GM18507 (cell line): ENCODE data around the gene DUSP28.
A peak's percentile ranks its signal among the peaks of the same experiment; 100 is the strongest.
"Not testable (repeated sequence)": the region's sequence is repeated elsewhere in the genome, so short reads cannot be mapped to it uniquely, and the experiment has no call there.

ENCODE experiments used
- DNase-seq: peaks from one replicate; pipeline ENCODE4 v3.0.0; 2011; ENCODE audit warnings: low read depth; ENCODE audit not compliant: insufficient read length; ENCODE audit errors: extremely low spot score
- FAIRE-seq: peaks from 2 replicates; lab custom pipeline; 2011; peaks lifted over from hg19 to GRCh38; lab: Jason Lieb, UNC

DUSP28 gene

DNA sequence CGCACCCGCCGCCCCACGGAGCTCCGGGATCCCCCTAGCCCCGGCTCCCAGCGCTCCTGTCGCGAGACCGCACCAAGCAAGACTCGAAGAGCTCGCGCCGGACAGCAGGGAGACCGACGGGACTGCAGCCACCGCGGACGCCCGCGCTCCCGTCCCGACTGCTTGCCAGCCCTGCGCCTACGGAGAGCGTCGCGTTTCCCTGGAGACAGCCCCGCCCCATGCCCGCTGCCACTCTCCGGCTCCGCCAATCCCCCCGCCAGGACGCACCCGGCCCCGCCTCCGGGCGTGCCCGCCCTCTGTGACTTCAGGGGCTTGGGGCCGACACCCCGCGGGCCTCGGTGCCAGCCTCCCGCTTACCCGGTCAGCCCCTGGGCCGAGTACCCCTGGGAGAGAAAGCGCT is 2.3 kb upstream of the DUSP28 start, which contains the start of gene ANKMY1:
Gene ANKMY1, minus strand, starts transcription at position 181 of the 400 bp plus-strand sequence. CDS start 653 bp downstream, outside the sequence.
- DNase-seq: no peak
- FAIRE-seq: no peak

DNA sequence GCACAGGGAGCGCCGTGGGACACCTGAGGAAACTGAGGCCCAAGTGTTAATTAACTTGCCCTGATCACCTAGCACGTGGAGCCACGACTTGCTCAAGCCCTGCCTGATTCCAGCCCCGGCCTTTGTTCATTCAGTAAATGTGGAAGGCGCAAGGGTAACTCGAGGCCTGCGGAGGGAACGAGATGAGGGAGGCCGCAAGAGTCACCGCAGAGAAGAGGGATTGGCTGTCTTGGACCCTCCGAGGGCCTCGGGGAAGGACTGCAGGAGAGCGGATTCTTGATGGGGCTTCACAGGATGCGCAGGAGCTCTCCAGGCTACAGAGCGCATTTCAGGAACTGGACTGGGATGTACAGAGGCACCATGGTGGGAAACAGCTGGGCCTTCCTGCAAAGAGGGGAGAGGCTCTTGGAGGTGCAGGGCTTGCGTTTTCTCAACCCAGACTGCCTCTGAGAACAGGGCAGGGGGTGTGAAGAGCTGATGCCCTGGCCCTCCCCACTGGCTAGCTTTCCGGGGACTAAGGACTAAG is 1.9 kb upstream of the DUSP28 start:
- DNase-seq: no peak
- no peak for FAIRE-seq

DNA sequence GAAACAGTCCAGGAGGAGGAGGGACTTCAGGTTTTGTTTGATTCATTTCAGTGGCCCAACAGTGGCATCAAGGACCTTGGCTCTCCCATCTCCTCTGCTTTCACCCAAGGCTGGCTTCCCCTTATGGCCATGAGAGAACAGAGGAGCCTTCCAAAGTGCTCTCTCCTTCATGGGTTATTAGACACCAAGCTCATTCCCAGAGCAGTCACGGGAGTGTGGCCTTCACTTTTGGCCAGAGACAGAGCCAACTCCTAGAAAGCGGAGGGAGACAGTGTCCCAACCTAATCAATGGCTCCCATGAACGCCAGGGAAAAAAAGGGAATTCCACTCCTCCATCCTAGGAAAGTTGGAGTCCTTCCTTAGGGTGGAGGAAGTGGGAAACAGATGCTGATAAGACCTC is 871 bp upstream of the DUSP28 start:
- DNase-seq (no peak), FAIRE-seq (no peak)

DNA sequence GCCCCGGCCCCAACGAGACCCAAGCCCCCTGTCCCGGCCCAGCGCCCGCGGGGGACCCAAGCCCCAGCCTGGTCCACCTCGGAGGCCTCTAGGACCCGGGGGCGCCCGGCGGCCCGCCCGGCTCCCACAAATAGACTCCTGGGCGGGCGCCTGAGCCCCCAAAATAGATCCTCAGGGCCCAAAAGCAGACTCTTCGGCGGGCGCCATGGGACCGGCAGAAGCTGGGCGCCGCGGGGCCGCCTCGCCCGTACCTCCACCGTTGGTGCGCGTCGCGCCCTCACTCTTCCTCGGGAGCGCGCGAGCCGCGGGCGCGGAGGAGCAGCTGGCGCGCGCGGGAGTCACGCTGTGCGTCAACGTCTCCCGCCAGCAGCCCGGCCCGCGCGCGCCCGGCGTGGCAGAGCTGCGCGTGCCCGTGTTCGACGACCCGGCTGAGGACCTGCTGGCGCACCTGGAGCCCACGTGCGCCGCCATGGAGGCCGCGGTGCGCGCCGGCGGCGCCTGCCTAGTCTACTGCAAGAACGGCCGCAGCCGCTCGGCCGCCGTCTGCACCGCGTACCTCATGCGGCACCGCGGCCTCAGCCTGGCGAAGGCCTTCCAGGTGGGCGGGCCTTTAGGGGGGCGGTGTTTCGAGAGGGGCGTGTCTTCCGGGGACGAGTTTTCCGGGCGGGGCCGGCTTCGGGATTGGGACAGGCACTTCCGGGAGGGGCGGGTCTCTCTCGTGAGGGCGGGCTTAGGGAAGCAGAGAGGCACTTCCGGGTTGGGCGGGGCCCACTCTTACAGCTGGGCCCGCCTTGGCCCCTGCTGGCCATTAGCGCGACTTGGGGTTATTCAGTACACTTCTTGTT is 545 bp downstream of the DUSP28 start:
- peak; percentile 79 for DNase-seq
- FAIRE-seq: peak; percentile 90

DNA sequence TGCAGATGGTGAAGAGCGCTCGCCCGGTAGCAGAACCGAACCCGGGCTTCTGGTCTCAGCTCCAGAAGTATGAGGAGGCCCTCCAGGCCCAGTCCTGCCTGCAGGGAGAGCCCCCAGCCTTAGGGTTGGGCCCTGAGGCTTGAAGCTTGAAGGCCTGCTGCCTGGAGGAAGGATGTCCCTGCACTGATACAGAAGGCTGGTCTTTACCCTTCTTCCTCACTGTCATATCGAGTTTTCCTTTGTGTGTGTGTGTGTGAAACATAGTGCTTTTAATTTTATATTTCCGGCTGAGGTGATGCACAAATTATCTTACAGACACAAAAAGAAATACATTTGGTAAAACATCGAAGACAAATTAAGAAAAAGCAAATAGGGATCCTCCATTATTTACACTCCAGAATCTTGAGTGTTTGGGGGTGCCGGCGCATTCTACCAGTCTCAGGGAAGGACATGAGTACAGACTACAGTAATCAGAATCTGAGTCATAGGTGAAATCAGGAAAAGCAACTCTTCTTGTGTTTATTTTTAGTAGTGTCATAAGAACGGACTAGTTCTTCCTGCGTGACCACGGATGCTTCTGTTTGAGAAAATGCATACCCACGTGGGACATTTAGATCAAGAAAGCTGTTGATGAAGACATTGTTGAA is 1.3 kb downstream of the DUSP28 start:
- no peak for DNase-seq
- peak; percentile 52 for FAIRE-seq

DNA sequence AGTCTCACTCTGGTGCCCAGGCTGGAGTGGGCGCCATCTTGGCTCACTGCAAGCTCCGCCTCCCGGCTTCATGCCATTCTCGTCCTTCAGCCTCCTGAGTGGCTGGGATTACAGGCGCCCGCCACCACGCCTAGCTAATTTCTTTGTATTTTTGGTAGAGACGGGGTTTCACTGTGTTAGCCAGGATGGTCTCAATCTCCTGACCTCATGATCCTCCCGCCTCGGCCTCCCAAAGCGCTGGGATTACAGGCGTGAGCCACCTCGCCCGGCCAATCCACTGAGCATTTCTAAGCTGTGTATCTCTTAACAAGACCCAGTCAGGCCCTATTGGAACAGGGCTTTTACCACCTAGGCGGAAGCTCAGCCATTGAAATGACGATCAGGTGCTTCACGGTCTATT is 3.1 kb downstream of the DUSP28 start:
- not testable (repeated sequence) for DNase-seq, FAIRE-seq

DNA sequence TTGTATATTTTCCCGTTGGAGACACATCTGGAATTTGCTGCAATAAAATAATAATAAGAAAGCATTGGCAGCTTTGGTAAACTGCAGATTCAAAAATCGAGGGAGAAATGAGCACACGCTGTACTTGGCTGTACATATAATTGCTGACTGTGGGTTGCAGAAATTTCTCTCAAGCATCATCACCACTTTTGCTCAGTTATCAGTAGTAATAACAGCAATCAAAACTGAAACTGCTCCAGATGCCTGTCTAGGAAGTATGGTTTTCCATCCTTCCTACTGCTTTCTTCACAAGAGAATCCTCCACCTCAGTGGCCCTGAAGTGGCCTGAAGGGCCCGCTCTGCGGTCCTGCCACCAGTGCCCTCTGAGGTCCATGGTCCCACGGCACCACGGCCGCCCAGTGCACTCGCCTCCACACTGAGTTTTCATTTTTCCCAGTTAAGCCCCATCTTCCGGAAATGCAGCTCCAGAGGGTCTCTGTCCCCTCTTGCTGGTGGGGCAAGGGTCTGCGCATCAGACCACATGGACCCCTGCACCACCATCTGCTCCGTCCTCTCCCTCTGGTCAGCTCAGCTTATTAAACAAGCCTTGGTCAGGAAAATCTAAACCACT is 3.9 kb downstream of the DUSP28 start:
- DNase-seq (no peak), FAIRE-seq (no peak)

DNA sequence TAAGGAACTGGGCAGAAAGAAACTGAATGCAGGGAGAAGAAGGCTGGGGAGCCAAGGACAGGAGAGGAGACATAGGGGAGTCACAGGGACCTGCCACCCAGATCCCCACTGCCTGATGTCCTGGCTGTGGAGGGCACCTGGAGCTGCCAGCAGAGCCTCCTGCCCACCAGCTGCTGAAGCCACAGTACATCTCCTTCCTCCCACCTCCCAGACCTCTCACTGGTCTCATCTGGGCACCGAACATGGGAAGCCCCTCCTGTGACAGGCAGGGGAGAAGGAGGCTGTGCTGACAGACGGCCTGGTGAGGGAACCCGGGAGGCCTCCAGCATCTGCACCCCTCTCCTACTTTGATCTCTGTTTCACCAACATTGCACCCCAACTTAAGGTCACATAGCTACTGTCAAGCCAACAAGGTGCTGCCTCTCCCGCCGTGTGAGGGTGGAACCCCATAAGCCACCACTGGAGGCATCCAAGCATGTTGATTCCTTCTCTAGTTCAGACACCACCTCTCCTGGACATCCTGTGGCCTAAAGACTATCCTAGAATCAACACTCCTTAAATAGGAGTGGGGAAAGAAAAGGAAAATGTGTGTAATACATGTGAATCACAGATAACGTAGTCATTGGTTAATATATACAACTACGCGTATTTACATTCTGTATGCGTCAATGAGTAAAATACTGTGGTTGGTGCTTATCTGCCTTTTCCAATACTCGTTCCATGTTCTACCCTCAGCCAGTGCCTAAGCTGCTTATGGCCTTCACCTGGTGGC is 4.6 kb downstream of the DUSP28 start:
- DNase-seq: no peak
- no peak for FAIRE-seq

DNA sequence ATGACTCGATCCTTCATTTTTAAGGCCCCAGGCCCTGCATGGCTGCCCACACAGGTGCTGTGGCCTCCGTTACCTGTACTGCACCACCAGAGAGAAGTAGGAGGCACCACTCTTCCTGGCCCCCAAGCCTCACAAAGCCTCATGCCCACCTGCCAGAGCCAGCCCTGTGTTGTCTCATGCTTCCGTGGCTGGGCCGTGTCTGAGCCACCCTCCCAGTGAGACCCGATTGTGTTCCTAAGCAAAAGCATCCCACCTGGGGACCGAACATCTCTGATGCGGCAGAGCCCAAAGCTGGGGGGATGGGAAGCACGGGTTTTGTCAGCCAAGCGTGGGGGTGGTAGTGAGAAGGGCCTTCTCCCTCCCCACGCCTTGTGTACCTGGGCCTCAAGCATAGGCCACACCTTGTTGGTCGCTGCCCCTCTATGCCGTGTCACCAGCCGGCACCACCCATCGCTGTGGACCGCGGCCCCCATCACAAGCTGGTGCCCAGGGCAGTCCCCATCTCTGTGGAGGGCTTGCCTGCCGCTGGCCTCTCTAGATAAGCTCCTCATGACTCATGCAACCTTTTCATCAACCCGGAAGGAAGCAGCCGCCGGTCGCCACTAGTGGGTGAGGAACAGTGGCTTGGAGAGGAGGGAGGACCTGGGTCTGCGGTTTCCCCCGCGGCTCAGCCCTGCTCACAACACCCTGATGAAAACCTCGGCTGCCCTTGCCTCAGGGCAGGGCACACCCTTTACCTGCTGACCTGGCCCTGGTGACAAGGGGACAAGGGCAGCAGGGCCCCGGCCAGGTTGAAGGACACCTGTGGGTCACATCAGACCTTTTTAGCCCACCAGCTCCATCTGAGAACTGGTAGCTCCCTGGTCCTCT is 5.4 kb downstream of the DUSP28 start:
- DNase-seq: no peak
- peak; percentile 95 for FAIRE-seq

DNA sequence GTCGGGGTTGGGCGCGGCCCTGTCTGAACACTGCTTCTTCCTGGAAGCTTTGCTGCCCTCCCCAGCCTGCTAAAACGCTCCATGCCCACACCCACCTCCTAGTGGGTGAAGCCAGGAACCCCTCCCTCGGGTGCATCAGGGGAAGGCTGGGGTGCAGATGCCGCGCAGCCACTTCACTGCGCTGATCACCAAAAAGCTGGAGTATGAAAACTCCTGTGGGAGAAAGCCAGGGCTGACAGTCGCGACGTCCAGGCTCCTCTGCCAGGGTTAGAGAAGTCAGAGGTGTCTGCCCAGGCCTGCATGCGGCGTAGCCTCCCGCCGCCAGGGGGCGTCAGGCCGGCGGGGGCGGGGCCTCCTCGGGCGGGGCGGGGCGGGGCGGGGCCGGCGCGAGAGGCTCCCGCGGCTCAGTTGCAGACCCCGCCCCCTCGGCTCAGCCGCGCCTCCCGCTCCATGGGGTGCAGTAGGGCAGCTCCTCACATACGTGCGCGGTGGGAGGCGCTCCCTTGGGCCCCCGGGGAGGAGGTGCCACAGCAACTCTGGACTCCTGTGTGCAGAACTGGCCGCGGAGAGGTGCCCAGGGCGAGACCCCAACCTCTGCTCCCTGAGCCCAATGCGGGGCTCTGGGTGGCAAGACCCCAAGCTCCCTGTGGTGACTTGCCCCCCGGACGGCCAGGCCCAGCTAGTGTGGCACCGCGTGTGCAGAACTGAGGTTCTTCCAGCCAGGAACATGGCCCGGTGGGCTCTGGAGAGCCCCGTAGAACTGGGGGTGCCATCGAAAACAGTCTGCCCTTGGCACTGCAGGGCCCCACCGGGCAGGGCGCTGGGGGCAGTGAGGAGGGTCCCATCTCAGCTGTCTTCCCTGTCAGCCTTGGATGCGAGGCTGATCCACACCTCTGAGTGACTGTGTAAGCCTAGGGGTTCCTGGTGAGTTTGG is 6.3 kb downstream of the DUSP28 start:
- FAIRE-seq (peak; percentile 81), DNase-seq (peak; percentile 64)

DNA sequence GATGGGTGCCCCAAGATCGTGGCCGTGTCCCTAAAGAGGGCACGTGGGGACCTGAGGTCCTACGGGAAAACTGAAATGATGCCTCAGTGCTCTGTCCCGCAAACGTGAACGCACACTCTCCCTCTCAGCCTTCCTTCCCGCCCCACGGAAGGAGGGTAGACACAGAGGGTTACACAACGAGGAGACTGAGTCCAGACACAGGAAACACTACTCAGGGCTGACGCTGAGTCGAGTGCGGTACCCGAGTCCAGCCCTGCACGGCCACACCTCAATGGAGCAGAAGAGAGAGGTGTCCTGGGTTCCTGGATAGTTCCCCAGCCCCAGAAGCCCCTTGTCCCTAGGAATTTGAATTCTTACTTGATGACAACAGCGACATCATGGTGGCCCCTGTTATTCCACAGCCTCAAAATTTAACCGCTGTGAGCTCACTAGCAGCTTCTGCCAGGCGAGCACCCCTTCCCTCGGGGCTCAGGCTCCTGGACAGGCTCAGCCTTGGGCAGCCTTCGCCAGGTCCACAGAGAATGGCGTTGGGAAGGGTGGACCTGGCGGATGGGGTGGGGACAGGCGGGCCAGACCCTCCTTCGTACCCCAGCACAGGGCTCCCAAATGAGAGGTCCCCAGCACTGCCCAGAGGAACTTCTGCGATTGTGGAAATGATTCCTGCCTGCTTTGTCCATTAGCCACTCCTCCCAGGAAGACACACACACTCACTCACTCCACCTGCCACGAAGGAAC is 7.1 kb downstream of the DUSP28 start:
- FAIRE-seq: no peak
- DNase-seq: no peak

DNA sequence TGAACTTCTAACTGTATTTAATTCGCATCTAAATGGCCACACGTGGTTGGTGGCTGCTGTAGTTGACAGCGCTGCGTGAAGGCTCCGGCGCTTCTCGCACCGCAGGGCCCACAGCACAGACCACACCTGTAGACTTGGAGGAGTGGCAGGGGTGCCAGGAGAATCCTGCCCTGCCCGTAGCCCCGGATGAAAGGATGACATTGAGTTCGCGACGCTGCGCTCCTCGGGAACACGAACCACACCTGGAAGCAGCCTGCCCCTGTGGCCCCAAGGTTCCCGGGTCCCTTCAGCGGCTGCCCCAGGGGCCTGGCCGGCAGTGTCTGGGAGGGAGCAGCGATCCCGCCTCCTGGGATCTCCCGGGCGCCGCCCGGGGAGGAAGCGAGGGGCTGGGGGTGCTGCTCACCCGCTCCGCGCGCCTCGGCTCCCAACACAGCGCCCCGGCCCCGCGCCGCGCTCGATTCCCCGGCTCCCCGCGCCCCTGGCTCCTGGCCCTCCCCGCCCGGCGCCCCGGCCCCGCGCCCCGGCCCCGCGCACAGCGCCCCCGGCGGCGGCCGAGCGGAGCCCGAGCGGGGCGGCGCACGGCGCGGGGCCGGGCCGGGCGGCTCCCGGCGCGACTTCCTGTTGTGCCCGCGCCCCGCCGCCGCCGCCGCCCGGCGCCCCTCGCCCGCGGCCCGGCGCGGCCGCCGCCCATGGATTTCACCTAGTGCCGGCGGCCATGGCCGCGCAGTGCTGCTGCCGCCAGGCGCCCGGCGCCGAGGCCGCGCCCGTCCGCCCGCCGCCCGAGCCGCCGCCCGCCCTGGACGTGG is 7.9 kb downstream of the DUSP28 start, which contains the start of gene RNPEPL1:
Gene RNPEPL1, plus strand, starts transcription at position 613 of the 806 bp plus-strand sequence. Its CDS starts 103 bp downstream, at position 716.
- no peak for DNase-seq
- peak; percentile 21 for FAIRE-seq

DNA sequence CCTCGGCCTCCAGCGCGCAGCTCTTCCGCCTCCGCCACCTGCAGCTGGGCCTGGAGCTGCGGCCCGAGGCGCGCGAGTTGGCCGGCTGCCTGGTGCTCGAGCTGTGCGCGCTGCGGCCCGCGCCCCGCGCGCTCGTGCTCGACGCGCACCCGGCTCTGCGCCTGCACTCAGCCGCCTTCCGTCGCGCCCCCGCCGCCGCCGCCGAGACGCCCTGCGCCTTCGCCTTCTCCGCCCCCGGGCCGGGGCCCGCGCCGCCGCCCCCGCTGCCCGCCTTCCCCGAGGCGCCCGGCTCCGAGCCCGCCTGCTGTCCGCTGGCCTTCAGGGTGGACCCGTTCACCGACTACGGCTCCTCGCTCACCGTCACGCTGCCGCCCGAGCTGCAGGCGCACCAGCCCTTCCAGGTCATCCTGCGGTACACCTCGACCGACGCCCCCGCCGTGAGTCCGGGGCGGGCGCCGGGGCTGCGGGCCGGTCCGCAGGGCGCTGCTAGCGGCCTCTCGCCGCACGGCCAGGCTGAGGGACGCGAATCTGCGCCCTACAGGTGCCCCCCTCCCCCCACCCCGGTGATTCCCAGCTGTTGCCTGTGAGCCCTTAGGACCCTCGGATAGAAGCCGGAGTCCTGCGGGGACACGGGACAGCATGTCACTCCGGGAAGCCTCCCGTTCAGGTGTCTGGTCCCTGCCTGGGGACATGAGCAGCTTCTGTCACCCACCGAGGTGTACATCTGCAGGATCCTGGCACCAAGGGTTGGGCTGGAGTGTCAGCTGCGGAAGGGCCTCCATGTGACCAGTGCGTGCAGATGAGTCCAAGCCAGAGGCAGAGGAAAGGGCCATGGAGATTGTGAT is 8.7 kb downstream of the DUSP28 start:
- FAIRE-seq (peak; percentile 62), DNase-seq (no peak)

DNA sequence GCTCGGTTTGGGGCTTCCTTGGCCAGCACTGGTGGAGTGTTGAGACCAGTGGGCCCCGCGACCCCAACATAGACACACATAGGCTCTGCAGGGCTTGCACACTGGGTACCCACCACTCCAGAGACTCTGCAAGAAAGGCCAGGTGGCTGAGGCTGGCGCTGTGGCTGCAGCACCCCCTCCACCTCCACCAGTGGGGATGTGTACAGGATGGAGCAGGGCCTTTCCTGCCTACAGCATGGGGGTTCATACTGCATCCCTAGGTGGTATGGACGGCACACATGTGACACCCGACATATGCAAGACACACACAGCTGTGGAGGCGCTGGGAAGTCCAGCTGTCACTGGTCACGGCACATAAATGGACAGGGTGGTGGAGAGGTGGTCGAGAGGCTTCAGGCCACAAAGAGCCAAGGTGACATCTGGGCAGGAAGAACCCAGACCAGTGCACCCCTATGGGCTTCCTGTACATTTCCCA is 9.4 kb downstream of the DUSP28 start:
- peak; percentile 26 for FAIRE-seq
- DNase-seq: no peak

DNA sequence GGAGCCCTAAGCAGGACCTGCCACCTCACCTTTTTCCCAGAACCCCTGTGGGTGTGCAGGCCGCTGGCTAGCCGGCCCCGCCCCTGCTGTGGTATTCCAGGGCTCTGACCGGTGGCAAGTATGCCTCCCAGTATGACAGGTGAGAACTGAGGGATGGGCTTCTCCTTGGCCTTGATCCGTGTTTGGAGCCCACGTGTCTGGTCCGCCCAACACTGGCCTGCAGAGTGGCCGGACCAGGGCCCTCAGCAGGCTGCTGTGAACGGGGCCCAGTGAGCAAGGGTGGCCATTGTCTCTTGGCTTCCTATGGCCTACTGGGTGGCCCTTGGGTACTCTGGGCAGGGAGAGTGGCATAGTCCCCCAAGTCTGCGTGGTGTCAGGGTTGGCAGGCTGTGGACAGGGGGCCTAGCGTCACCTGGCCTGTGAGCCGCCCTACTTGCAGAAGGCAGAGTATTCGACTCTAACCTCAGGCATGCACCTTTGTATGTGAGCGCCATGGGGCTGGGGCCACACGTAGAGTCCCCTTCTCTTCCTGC is 9.9 kb downstream of the DUSP28 start:
- no peak for FAIRE-seq

More for the DNA sequence above, 9.9 kb downstream of the DUSP28 start:
- DNase-seq: no peak
